GM19463 (cell line): ENCODE data around the gene ZNF414.
"Not testable (repeated sequence)": the region's sequence is repeated elsewhere in the genome, so short reads cannot be mapped to it uniquely, and the experiment has no call there.

Experiments
- ATAC-seq: cut with Tn5 transposase; IDR thresholded peaks from one replicate; pipeline ENCODE4 v1.9.1; 2021; ENCODE audit warnings: mild to moderate bottlenecking, moderate library complexity; ENCODE audit not compliant: unreplicated experiment

Gene ZNF414

GRCh38 chr19:8518536-8518935 lies 4.6 kb upstream of the ZNF414 start:
- ATAC-seq: no peak

GRCh38 chr19:8517551-8518442 lies 3.8 kb upstream of the ZNF414 start:
- no peak for ATAC-seq

- no peak for ATAC-seq
These were observed 1.4 kb upstream of the ZNF414 start for GRCh38 chr19:8515317-8515716.

- not testable (repeated sequence) for ATAC-seq
These were observed 590 bp upstream of the ZNF414 start for GRCh38 chr19:8514505-8515009.

GRCh38 chr19:8513036-8513686 lies 806 bp downstream of the ZNF414 start:
- ATAC-seq: no peak

GRCh38 chr19:8512115-8512967 lies 1.6 kb downstream of the ZNF414 start:
- no peak for ATAC-seq

GRCh38 chr19:8511573-8512101 lies 2.3 kb downstream of the ZNF414 start:
- ATAC-seq: no peak

- ATAC-seq: no peak
These were observed 3.3 kb downstream of the ZNF414 start for GRCh38 chr19:8510589-8511115.

GRCh38 chr19:8506402-8506957 lies 7.5 kb downstream of the ZNF414 start:
- no peak for ATAC-seq

GRCh38 chr19:8505680-8506401 lies 8.1 kb downstream of the ZNF414 start:
- peak; percentile 51 for ATAC-seq

GRCh38 chr19:8504919-8505318 lies 9.0 kb downstream of the ZNF414 start:
- ATAC-seq: no peak

GRCh38 chr19:8504171-8504570 lies 9.8 kb downstream of the ZNF414 start:
- ATAC-seq: no peak

GRCh38 chr19:8503510-8503909 lies 10.5 kb downstream of the ZNF414 start:
- ATAC-seq: no peak

- ATAC-seq: no peak
These were observed 12.0 kb downstream of the ZNF414 start for GRCh38 chr19:8501981-8502380.

GRCh38 chr19:8501516-8501915 lies 12.5 kb downstream of the ZNF414 start:
- ATAC-seq: no peak

GRCh38 chr19:8500158-8500557 lies 13.8 kb downstream of the ZNF414 start:
- ATAC-seq: no peak

- no peak for ATAC-seq
These were observed 14.7 kb downstream of the ZNF414 start for GRCh38 chr19:8499048-8499833.

GRCh38 chr19:8498295-8498694 lies 15.7 kb downstream of the ZNF414 start:
- ATAC-seq: no peak

- ATAC-seq: no peak
These were observed 19.8 kb downstream of the ZNF414 start for GRCh38 chr19:8494158-8494557.
